Stimulated activated CD4-positive, alpha-beta T cell treated with anti-CD3 and anti-CD28 coated beads, Interleukin-4, amount 100 ng/mL, for 48 hours (primary cell): ENCODE measurements around the gene DDR1.
A peak's percentile ranks its signal among the peaks of the same experiment; 100 is the strongest.

Experiments
- DNase-seq, 2 donors: peaks; one replicate each; pipeline ENCODE4 v3.0.0-alpha.2; 2020; ENCODE audit warnings: low read depth in 2 of 2

DDR1 gene

GRCh38 chr6:30881392-30882203 is 2.7 kb upstream of the DDR1 start:
- no peak for DNase-seq

- DNase-seq, result no peak
These were observed 2.0 kb upstream of the DDR1 start for GRCh38 chr6:30882204-30882758.

GRCh38 chr6:30882759-30883684 is 1.3 kb upstream of the DDR1 start:
- DNase-seq, result no peak

GRCh38 chr6:30884521-30885480 is 482 bp downstream of the DDR1 start:
- DNase-seq, result peak; percentile 37 to 44

DNA sequence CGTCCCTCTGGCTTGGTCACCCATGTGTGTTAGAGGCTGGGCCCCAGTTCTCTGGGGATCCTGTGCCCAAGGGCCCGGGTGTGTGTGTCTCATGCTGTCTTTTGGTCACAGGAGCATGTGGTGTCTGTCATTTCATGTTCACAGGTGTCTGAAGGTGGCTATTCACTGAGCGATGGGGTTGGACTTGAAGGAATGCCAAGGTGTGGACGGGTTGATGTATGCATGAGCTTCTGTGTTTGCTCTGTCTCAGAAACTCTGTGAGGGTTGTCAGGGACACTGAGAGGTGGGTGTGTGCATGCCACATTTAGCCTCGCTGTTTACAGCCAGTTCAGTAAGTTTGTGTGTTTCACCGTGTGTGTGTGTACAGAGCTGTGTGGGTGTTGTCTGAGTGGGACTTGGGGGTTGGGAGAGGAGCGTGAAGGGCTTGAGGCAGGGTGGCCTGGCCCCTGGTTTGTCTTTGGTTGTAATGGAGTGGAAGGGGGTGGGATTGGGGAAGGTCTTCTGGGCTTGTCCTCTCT is 1.2 kb downstream of the DDR1 start:
- no peak for DNase-seq

GRCh38 chr6:30885999-30886896 is 1.9 kb downstream of the DDR1 start:
- no peak for DNase-seq

DNA sequence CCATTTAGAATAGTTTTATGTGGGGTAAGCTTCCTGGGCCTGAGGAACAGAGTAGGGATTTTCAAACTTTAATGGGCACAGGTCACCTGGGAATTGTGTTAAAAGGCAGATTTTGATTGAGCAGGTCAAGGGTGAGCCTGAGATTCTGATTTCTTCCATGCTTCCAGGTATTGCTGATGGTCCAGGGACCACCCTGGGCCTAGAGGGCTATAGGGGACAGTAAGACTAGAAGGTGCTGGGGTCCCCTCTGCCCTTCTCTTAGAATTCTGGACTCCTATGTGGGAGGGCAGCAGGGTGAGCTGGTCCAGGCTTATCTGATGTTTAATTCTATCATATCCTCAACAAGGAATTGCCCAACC is 2.6 kb downstream of the DDR1 start:
- DNase-seq, result no peak

- DNase-seq, result no peak
These were observed 3.8 kb downstream of the DDR1 start for GRCh38 chr6:30887901-30888815.

- DNase-seq, result no peak
These were observed 4.6 kb downstream of the DDR1 start for GRCh38 chr6:30888816-30889495.

DNA sequence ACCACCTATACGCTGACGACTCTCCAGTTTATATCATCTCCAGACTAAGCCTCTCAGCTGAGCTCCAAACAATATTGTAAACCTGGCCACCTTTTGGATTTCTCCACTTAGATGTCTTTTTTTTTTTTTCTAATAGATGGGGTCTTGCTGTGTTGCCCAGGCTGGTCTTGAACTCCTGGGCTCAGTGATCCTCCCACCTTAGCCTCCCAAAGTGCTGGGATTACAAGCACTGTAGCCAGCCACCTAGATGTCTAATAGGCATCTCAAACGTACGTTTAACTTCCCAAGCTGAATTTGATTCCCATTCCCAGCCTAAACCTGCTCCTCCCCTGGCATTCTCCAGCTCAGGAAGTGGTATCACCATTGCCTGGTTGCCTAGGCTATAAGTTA is 5.2 kb downstream of the DDR1 start:
- DNase-seq, result no peak

DNA sequence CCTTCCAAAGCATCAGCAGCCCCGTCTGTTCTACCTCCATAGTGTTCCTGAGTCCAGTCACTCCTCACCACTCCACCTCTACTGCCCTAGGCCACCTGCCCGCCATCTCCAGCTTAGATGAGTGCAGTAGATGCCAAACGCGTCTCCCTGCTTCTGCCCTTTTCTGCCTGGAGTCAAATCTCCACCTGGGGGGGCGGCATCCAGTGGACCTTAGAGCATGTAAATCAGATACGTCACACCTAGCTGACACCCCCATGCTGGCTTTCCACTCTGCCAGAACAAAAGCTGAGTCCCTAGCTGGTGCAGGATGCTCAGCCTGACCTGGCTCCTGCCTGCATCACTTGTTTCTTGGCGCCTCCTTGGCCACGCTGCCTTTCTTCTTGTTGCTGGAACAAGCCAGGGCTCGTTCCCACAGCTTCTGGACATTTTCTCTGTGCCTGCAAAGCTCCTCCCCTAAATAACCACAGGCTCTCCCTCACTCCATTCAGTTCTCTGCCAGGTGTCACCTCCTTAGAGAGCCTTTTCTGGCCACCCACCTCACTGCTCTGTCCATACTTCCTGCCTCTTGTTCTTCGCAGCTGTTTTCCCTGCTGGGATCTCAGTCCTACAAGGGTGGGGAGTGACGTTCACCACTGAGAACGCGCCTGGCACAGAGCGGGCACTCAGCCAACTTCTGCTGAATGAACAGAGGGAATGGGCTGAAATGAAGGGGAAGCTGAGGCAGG is 5.8 kb downstream of the DDR1 start:
- no peak for DNase-seq

GRCh38 chr6:30890646-30891449 is 6.5 kb downstream of the DDR1 start:
- DNase-seq, result no peak

DNA sequence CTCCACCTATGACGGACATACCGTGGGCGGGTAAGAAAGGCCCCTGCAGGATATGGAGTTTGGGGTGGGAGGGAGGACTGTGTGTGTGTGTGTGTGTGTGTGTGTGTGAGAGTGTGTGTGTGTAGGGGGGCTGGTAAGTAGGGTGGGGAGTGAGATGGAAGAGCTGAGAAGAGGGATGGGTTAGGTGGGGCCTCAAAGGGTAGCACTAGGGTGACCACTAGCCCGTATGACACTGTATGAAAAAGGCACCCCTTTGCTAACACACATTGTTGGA is 7.1 kb downstream of the DDR1 start:
- no peak for DNase-seq

GRCh38 chr6:30891816-30892538 is 7.7 kb downstream of the DDR1 start:
- DNase-seq, result no peak

DNA sequence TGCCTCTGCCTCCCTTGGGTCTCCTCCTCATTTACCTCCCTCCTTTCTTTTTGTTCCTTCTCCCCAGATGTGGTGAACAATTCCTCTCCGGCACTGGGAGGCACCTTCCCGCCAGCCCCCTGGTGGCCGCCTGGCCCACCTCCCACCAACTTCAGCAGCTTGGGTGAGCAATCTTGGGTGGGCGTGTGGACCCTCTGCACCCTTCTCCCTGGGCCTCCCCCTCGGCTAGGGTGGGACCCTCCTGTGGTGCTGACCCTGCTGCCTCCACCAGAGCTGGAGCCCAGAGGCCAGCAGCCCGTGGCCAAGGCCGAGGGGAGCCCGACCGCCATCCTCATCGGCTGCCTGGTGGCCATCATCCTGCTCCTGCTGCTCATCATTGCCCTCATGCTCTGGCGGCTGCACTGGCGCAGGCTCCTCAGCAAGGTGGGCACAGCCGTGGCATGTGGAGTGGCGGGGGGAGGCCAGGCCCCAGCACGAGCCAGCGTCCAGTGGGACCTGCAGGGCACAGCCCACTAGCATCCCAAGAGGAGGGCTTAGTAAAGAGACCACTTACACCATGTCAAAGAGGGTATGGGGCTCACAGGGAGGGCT is 8.8 kb downstream of the DDR1 start:
- DNase-seq, result no peak

- DNase-seq, result no peak
These were observed 9.3 kb downstream of the DDR1 start for GRCh38 chr6:30893666-30894065.
